HG03039 (cell line): ENCODE measurements around the gene SOD3.

Source experiments
- ATAC-seq: cut with Tn5 transposase; IDR thresholded peaks from one replicate; pipeline ENCODE4 v1.9.1; 2021; ENCODE audit warnings: mild to moderate bottlenecking, moderate library complexity; ENCODE audit not compliant: unreplicated experiment

The SOD3 gene

GRCh38 chr4:24774452-24774851 lies 20.9 kb upstream of the SOD3 start:
- no peak for ATAC-seq

- no peak for ATAC-seq
Observed at GRCh38 chr4:24775032-24775605, 20.3 kb upstream of the SOD3 start.

GRCh38 chr4:24775750-24776149 lies 19.6 kb upstream of the SOD3 start:
- ATAC-seq, result no peak

- no peak for ATAC-seq
Observed at GRCh38 chr4:24777536-24778463, 17.6 kb upstream of the SOD3 start.

- no peak for ATAC-seq
Observed at GRCh38 chr4:24778464-24779225, 16.7 kb upstream of the SOD3 start.

GRCh38 chr4:24780936-24781495 lies 14.4 kb upstream of the SOD3 start:
- ATAC-seq, result no peak

- no peak for ATAC-seq
Observed at GRCh38 chr4:24781999-24782745, 13.2 kb upstream of the SOD3 start.

GRCh38 chr4:24783506-24783905 lies 11.9 kb upstream of the SOD3 start:
- no peak for ATAC-seq

- no peak for ATAC-seq
Observed at GRCh38 chr4:24791043-24791442, 4.3 kb upstream of the SOD3 start.

- ATAC-seq, result no peak
Observed at GRCh38 chr4:24792552-24792951, 2.8 kb upstream of the SOD3 start.

GRCh38 chr4:24793219-24794005 lies 2.0 kb upstream of the SOD3 start:
- no peak for ATAC-seq

- ATAC-seq, result no peak
Observed at GRCh38 chr4:24794051-24794450, 1.3 kb upstream of the SOD3 start.

GRCh38 chr4:24794480-24794879 lies 893 bp upstream of the SOD3 start:
- ATAC-seq, result no peak

- ATAC-seq, result no peak
Observed at GRCh38 chr4:24795666-24796381, 451 bp downstream of the SOD3 start.

- ATAC-seq, result no peak
Observed at GRCh38 chr4:24796620-24797019, 1.2 kb downstream of the SOD3 start.

- no peak for ATAC-seq
Observed at GRCh38 chr4:24798036-24798610, 2.8 kb downstream of the SOD3 start.

- ATAC-seq, result no peak
Observed at GRCh38 chr4:24799196-24799543, 3.8 kb downstream of the SOD3 start.

GRCh38 chr4:24799544-24800324 lies 4.4 kb downstream of the SOD3 start:
- ATAC-seq, result no peak
